RCC 7860 (cell line): ENCODE measurements around the gene BECN2.
A peak's percentile ranks its signal among the peaks of the same experiment; 100 is the strongest.

Experiments used
- DNase-seq: peaks from one replicate; pipeline ENCODE4 v3.0.0-alpha.2; 2015; ENCODE audit warnings: low spot score
- FAIRE-seq: peaks from 2 replicates; lab custom pipeline; 2012; peaks lifted over from hg19 to GRCh38; lab: Jason Lieb, UNC

Gene BECN2, protein sequence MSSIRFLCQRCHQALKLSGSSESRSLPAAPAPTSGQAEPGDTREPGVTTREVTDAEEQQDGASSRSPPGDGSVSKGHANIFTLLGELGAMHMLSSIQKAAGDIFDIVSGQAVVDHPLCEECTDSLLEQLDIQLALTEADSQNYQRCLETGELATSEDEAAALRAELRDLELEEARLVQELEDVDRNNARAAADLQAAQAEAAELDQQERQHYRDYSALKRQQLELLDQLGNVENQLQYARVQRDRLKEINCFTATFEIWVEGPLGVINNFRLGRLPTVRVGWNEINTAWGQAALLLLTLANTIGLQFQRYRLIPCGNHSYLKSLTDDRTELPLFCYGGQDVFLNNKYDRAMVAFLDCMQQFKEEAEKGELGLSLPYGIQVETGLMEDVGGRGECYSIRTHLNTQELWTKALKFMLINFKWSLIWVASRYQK

DNA sequence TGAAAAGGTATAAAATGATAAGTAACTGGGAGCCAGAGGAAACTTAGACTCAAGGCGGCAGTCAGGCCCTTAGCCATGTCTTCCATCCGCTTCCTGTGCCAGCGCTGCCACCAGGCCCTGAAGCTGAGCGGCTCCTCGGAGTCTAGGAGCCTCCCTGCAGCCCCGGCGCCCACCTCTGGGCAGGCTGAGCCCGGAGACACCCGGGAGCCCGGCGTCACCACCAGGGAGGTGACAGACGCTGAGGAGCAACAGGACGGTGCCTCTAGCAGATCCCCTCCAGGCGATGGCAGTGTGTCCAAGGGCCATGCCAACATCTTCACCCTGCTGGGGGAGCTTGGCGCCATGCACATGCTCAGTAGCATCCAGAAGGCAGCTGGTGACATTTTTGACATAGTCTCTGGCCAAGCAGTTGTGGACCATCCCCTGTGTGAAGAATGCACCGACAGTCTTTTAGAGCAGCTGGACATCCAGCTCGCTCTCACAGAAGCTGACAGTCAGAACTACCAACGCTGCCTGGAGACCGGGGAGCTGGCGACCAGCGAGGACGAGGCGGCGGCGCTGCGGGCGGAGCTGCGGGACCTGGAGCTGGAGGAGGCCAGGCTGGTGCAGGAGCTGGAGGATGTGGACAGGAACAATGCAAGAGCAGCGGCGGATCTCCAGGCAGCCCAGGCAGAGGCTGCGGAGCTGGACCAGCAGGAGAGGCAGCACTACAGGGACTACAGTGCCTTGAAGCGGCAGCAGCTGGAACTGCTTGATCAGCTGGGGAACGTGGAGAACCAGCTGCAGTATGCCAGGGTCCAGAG lies at the start of gene BECN2:
BECN2 (plus strand) TSS at position 76 of the 803 bp plus-strand sequence; CDS start at position 76, 0 bp downstream.
- FAIRE-seq: no peak

DNA sequence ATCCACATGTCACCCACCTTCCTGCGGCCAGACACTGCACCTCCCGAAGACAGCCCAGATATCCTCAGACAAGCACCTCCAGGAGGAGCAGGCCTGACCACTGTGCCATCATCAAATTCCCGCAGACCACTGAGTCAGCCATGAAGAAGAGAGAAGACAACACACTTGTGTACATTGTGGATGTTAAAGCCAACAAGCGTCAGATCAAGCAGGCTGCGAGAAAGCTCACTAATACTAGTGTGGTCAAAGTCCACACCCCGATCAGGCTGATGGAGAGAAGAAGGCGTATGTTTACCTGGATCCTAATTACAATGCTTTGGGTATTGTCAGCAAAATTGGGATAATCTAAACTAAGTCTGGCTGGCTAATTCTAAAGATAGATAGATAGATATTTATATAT lies 41.4 kb upstream of the BECN2 start:
- no peak for DNase-seq

More for the DNA sequence above, at the start of gene BECN2:
- DNase-seq: no peak

DNA sequence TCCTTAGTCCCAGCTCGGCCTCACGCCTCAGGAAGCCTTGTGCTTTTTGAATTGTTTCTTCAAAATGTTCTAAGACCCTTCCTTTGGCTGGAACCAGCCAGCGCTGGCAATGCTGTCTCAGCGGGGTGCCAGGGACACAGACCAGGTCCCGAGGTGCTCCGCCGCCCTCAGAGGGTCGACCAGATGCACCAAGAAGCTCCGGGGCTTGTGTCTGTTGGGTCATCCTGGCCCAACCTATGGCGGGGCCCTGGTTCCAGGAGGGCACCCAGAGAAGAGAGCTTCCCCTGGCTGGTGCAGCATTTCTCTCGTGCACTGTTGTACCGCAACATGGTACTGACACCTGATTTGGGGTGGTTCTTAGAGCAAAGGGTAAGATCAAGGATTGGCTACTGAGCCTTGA lies 40.1 kb upstream of the BECN2 start:
- FAIRE-seq (no peak), DNase-seq (no peak)

More for the DNA sequence above, 41.4 kb upstream of the BECN2 start:
- no peak for FAIRE-seq

DNA sequence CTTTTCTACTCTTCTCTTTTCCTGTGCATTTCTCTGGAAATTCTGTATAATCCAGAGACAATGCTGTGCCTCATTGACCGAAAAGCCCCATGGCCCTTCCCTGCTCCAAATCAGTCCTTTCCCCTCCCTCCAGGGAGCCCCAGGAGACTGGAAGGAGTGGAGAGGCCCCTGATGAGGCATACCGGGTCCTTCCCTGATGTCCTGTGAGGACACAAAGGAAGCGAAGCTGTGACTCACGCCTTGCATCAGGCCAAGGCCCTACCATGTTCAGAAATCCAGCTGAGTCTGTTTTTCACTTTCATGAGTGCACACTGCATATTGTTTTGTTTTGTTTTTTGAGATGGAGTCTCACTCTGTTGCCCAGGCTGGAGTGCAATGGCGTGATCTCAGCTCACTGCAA lies 38.7 kb upstream of the BECN2 start:
- FAIRE-seq (no peak), DNase-seq (no peak)

DNA sequence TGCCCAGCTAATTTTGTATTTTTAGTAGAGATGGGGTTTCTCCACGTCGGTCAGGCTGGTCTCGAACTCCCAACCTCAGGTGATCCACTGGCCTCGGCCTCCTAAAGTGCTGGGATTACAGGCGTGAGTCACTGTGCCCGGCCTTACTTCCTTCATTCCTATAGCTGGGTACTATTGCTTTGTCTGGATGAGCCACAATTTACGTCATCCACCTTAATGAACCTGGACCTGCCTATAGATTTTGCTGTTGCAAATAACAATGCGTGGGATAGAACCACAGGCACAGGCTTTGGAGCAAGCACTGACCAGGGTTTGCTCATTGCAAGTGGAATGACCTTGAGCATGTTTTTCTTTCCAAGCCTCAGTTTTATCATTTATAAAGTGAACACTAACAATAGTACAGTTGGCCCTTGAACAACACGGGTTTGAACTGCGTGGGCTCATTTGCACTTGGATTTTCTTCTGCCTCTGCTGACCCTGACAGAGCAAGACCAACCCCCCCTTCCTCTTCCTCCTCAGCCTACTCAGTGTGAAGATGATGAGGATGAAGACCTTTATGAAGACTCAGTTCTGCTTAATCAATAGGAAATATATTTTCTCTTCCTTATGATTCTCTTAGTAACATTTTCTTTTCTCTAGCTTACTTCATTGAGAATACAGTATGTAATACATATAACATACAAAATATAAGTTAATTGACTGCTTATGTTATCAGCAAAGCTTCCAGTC lies 33.3 kb upstream of the BECN2 start:
- DNase-seq: no peak
- FAIRE-seq: no peak

DNA sequence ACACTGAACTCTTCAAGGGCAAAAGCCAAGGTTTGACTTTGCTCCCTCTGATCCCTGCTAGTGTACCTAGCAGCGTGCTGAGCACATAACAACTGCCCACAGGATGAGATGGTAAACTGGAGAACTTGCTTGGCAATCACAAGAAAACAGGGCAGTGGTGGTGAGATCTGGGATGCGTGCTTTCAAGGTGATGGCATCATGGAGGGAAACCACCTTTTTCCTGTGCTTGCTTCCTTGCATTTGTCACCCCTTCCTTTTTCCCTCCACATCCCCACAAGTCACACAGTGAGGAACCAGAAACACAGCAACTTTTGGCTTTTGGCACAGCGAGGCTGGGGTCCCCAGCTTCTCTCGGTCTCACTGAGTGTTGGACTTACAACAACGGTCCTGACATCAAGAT lies 31.4 kb upstream of the BECN2 start:
- no peak for FAIRE-seq

DNA sequence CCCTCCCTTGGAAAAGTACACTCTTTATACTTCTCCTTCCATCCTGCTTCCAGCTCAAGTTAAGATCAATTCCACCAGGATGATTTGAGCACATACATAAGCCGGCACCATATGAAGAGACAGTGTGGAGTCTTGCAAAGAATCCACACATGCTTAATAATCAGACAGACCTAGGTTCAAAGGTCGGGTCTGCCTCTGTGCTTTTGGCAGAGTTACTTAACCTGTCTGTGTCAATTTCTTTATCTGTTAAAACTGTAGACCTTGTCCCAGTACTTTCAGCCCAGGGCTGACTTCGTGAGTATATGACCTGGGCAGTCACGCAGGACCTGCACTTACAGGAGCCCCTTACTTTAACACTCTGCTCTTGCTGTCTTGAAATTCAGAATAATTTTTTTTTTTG lies 30.2 kb upstream of the BECN2 start:
- no peak for FAIRE-seq
- DNase-seq: no peak

More for the DNA sequence above, 31.4 kb upstream of the BECN2 start:
- DNase-seq: no peak

DNA sequence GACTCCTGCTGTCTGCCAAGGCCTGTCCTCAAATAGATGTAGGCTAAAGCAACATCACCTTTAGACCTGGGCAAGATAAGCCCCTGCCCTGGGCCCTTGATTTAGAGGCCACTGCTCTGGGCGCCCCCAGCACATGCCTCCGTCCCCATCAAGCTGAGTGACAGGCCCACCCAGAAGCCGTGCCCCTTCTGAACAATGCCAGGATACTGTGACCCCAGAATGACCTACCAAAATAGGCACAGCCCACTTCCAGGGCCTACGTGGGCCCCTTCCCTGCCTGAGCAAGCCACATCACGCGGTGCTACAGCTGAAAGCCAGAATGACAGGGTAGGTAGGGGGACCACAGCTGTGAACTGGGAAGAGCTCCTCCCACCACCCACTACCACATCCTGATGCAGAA lies 24.7 kb upstream of the BECN2 start:
- DNase-seq: no peak
- FAIRE-seq: no peak

DNA sequence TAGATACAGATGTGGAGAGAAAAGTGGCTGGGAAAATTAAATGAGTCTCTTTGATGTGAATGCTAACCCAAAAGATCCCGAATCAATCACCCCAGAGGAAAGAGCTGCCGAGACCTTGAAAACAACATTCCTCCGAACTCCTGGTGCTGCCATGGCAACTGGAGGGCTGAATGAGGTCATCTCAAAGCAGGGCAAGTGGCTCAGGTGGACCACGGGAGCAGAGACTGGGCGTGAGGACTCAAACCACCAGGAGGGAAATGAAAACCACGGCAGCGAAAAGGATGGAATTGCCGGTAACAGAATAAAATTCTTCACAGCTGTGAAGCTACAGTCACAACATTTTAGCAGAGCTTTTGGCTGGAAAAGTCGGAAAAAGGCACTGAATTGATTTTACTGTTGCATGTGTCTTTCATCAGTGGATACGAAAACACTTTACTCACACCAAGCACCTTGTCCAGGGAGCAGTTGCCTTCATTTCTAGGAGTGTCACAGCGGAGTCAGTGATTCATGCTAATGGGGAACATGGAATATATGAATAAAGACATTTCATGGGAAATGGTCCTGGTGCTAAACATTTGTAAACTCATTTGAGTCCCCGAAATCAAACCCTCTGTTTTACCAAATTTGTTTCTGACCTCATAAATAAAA lies 23.2 kb upstream of the BECN2 start:
- no peak for FAIRE-seq
- DNase-seq: peak; percentile 53

DNA sequence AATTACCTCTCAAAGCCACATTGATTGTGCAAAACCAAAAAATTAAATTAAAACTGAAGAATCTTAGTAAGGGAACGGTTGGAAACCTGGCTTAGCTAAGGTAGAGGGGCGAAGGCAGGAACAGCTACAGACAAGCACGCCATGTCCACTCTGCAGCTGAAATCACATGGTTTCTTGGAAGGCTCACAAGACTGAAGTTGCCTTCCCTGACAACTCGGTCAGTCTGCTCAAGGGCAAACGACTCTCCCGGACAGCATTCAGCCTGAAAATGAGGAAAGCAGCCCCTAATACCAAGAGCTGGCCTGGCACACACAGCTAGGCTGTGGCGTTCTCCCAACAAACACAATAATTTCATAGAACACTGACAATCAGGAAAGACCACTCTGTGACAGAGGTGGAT lies 22.7 kb upstream of the BECN2 start:
- no peak for DNase-seq

DNA sequence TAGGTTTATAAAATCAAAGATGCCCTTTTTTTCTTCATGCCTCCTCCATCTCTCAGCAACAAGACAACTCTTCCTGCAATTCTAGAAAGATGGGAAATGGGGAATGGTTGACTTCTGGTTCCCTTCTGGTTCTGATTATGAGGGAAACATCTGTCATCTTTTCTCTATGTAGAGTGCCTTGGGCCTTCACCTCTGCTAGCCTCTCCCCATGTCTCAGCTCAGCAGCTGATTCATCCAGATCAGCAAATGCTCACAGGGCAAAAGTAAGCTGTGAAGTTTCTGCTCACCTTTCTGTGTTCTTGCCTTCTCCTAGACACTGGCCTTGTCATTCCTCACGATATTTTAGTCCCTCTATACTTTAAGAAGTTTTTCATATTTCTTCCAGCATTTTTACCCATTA lies 17.8 kb upstream of the BECN2 start:
- DNase-seq (no peak), FAIRE-seq (no peak)

More for the DNA sequence above, 22.7 kb upstream of the BECN2 start:
- no peak for FAIRE-seq

DNA sequence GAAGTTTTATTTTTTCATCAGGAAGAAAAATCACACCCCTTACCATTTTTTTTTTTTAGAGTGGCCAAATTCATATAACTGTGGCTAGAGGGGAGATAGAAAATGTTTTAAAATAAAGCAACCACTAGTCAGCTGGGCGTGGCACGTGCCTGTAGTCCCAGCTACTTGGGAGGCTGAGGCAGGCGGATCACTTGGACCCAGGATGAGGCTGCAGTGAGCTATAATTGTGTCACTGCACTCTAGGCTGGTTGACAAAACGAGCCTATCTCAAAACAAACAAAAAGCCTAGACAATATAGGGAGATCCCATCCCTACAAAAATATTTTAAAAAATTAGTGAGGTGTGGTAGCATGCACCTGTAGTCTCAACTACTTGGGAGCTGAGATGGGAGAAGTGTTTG lies 14.8 kb upstream of the BECN2 start:
- DNase-seq: no peak
- FAIRE-seq: no peak

DNA sequence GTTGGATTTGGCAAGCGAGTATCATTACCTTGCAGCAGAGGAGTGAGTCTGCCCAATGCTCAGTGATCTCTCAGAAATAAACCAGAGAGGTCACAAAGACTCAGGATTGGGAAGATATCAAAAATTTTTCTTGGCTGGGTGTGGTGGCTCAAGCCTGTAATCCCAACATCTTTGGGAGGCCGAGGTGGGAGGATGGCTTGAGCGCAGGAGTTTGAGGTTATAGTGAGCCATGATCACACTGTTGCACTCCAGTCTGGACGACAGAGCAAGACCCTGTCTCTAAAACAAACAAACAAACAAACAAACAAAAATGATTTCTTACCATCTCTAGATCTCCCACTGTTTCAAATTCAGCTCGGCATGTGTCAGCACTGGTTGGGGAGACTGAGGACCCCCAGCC lies 13.3 kb upstream of the BECN2 start:
- DNase-seq: no peak
- FAIRE-seq: no peak

DNA sequence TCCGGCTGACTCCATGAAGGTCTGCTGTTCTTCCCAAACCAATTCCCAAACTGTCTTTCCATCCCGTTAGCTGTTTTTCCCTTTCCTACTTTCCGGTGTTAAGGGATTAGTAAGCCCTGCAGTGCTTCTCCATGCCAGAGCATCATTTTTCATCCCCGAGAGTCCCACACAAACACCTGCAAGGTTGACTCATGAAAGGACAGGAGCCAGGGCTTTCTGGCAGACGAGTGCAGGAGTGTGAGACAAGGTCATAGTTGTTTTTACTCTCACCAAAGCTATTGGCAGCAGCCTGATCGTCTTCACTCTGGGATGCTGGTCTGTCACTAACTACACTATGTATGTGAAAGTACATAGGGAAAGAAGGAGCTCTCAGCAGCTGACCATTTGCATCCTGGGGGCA lies 10.2 kb upstream of the BECN2 start:
- FAIRE-seq (no peak), DNase-seq (no peak)

DNA sequence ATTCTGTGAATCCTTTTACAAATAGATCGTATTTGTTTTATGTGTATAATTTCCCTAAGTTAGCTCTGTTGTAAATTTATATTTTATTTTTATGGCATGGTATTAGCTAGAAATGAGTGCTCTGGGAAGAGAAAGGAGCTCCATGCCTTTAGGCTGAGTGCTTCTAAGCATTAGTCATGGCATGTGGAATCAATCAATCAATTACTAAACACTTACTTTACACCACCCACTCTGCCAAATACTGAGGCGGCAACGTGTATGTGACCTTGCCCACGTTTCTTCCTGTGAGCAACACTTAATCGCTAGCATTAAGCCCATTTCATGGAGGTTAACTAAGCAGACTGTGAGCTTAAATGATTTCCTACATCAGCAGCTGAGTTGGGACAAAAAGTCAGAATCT lies 7.2 kb upstream of the BECN2 start:
- DNase-seq: no peak
- FAIRE-seq: no peak

DNA sequence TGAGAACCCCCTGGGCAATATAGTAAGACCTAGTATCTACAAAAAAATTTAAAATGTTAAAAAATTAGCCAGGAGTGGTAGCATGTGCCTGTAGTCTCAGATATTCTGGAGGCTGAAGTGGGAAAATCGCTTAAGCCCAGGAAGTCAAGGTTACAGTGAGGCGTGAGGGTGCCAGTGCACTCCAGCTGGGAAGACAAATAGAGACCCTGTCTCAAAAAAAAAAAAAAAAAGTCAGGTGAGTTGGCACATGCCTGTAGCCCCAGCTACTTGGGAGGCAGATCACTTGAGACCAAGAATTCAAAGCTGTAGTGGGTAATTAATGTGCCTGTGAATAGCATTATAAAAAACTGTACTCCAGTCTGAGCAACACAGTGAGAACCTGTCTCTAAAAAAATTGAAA lies 4.6 kb downstream of the BECN2 start:
- DNase-seq (no peak), FAIRE-seq (no peak)

DNA sequence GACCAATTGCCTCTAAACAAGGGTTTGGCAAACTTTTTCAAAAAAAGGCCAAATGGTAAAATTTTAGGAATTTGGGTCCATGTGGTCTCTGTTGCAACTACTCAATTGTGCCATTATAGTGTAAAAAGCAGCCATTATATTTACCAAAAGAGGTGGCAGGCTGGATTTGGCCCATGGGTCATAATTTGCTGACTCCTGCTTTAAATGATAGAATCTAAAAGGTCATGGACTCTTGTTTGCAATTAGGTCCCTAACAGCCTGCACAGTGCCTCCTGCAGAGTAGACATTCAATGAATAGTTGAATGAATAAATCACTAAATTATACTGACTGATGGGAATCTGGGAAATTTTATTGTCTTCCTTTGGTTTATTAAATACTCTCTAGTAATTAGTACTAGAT lies 6.2 kb downstream of the BECN2 start:
- DNase-seq (no peak), FAIRE-seq (no peak)

DNA sequence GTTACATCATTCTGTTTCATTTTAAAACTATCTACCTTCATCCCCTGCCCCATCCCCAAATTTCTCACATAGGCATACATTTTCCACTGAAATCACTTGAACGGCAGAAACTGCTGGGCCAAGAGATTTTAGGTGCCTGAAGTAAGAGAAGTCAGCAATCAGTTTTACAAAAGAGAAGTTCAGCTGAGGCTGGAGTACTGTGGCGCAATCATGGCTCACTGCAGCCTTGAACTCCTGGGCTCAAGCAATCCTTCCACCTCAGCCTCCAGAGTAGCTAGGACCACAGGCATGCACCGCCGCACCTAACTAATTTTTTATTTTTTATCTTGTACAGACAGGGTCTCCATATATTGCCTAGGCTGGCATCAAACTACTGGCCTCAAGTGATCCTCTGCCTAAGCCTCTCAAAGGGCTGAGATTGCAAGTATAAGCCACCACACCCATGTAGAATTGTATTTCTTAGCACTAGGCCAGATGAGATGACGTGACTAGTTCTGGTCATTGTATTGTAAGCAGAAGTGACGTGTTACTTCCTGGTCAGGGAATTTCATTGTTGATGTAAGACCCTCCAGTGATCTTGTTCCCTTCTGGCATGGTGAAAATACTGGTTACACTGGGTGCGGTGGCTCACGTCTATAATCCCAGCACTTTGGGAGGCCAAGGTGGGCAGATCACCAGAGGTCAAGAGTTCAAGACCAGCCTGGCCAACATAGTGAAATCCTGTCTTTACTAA lies 7.1 kb downstream of the BECN2 start:
- FAIRE-seq: no peak
- no peak for DNase-seq

DNA sequence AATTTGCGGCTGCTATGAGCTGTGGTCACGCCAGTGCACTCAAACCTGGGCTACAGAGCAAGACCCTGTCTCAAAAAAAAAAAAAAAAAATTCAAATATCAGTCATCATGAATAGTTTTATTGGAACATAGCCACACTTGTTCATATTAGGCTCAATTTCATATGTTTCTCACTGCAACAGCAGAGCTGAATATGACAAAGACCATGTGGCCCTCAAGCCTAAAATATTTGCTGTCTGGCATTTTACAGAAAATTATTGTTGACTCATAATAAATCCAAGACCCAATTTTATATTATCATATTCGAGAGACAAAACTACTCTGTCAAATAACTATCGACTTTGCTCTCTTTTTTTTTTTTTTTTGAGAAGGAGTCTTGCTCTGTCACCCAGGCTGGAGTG lies 11.0 kb downstream of the BECN2 start:
- DNase-seq: no peak
- no peak for FAIRE-seq

DNA sequence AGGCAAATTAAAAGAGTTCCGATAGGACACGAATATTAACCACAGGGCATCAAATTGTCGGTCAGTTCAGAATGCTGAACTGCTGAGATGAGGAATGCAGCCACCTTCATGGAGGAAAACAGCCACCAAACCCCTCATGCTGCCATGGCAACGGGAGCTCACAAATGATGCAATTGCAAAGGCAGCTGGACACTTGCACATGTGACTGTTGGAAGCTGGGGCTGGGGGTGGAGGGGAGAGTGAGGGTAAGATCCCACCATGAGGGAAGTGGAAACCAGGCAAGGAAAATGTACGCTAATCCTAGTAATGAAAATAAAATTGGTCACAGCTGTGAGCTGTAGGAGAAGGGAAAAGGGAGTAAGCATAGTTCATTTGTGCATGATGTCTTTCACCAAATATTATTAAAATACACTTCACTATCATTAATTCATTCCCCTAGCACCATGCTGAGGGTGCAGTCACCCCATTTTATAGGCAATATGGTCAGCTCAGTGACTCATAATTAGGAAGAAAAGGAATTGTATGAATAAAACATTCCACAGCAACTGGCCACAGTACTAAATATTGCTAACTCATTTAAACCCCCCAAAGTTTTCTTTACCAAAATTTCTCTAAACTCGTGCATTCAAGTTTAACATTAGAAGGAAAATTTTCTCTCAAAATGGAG lies 15.3 kb downstream of the BECN2 start:
- FAIRE-seq (no peak), DNase-seq (peak; percentile 47)
